H9 (cell line): ENCODE measurements around the gene BTBD7. TPM values are rescaled to one million over a fixed set of nuclear protein-coding genes. Genes with fewer than 3 reads are reported as not detected.
"Not testable (repeated sequence)": the region's sequence is repeated elsewhere in the genome, so short reads cannot be mapped to it uniquely, and the experiment has no call there.

ENCODE experiments used
- DNase-seq: peaks from one replicate; pipeline ENCODE4 v3.0.0-alpha.2; 2017
- H2AFZ ChIP-seq: one replicate; pipeline ENCODE4 v1.6.1; 2013; ENCODE audit warnings: mild to moderate bottlenecking, low read length, control low read depth, moderate library complexity
- H2AK5ac ChIP-seq: 2 replicates; pipeline ENCODE4 v1.6.1; 2013; ENCODE audit warnings: low read length, control low read depth, mixed read lengths; ENCODE audit not compliant: insufficient read length
- H2BK120ac ChIP-seq: one replicate; pipeline ENCODE4 v1.6.1; 2013; ENCODE audit warnings: low read depth, mild to moderate bottlenecking, low read length, control low read depth, inconsistent platforms; ENCODE audit not compliant: poor library complexity, severe bottlenecking
- H2BK12ac ChIP-seq: 2 replicates; pipeline ENCODE4 v1.6.1; 2013; ENCODE audit warnings: low read length, control low read depth, mixed read lengths, low read depth; ENCODE audit not compliant: insufficient read length
- H2BK15ac ChIP-seq: 2 replicates; pipeline ENCODE4 v1.6.1; 2013; ENCODE audit warnings: low read depth, low read length, control low read depth
- H2BK20ac ChIP-seq: one replicate; pipeline ENCODE4 v1.6.1; 2013; ENCODE audit warnings: low read depth, mild to moderate bottlenecking, low read length, control low read depth, inconsistent platforms; ENCODE audit not compliant: poor library complexity, severe bottlenecking
- H2BK5ac ChIP-seq: 2 replicates; pipeline ENCODE4 v1.6.1; 2013; ENCODE audit warnings: low read length, control low read depth, mixed read lengths; ENCODE audit not compliant: insufficient read length
- H3K14ac ChIP-seq: 2 replicates; pipeline ENCODE4 v1.6.1; 2013; ENCODE audit warnings: low read length, control low read depth; ENCODE audit not compliant: insufficient read depth
- H3K18ac ChIP-seq: 2 replicates; pipeline ENCODE4 v1.6.1; 2013; ENCODE audit warnings: low read depth, mild to moderate bottlenecking, mixed read lengths, low read length, control low read depth; ENCODE audit not compliant: insufficient read length
- H3K23ac ChIP-seq: 2 replicates; pipeline ENCODE4 v1.6.1; 2013; ENCODE audit warnings: low read length, control low read depth, mixed read lengths, low read depth; ENCODE audit not compliant: insufficient read length
- H3K23me2 ChIP-seq: 2 replicates; pipeline ENCODE4 v1.6.1; 2013; ENCODE audit warnings: low read depth, mild to moderate bottlenecking, mixed read lengths, low read length, control low read depth; ENCODE audit not compliant: insufficient read length, poor library complexity, severe bottlenecking
- H3K27ac ChIP-seq: 2 replicates; pipeline ENCODE4 v1.5.1; 2013; ENCODE audit warnings: low read length, control low read depth, mixed read lengths, low read depth; ENCODE audit not compliant: insufficient read length
- H3K27me3 ChIP-seq: 2 replicates; pipeline ENCODE4 v1.6.1; 2013; ENCODE audit warnings: low read length, control low read depth, inconsistent platforms; ENCODE audit not compliant: insufficient read depth
- H3K4ac ChIP-seq: 2 replicates; pipeline ENCODE4 v1.6.1; 2013; ENCODE audit warnings: low read depth, mild to moderate bottlenecking, control low read depth, inconsistent platforms, low read length, moderate library complexity
- H3K4me1 ChIP-seq: 2 replicates; pipeline ENCODE4 v1.6.1; 2013; ENCODE audit warnings: low read length, control low read depth, inconsistent platforms; ENCODE audit not compliant: insufficient read depth
- H3K4me2 ChIP-seq: 2 replicates; pipeline ENCODE4 v1.6.1; 2013; ENCODE audit warnings: low read length, control low read depth, mixed read lengths; ENCODE audit not compliant: insufficient read length, insufficient read depth
- H3K56ac ChIP-seq: 2 replicates; pipeline ENCODE4 v1.6.1; 2013; ENCODE audit warnings: low read depth, mild to moderate bottlenecking, mixed read lengths, low read length, control low read depth; ENCODE audit not compliant: insufficient read length
- H3K79me1 ChIP-seq: 2 replicates; pipeline ENCODE4 v1.6.1; 2013; ENCODE audit warnings: low read depth, mild to moderate bottlenecking, moderate library complexity, low read length, control low read depth, inconsistent platforms; ENCODE audit not compliant: insufficient read depth, poor library complexity, severe bottlenecking
- H3K79me2 ChIP-seq: 2 replicates; pipeline ENCODE4 v1.6.1; 2013; ENCODE audit warnings: low read length, control low read depth, inconsistent platforms; ENCODE audit not compliant: insufficient read depth
- H3K9ac ChIP-seq: 2 replicates; pipeline ENCODE4 v1.6.1; 2013; ENCODE audit warnings: low read length, control low read depth, mixed read lengths; ENCODE audit not compliant: insufficient read length; ENCODE audit errors: extremely low read depth
- H3K9me3 ChIP-seq: one replicate; pipeline ENCODE4 v1.6.1; 2013; ENCODE audit warnings: low read depth, low read length, inconsistent platforms; ENCODE audit not compliant: control insufficient read depth
- H3T11ph ChIP-seq: one replicate; pipeline ENCODE4 v1.6.1; 2013; ENCODE audit warnings: mild to moderate bottlenecking, low read length, control low read depth, inconsistent platforms
- H4K20me1 ChIP-seq: one replicate; pipeline ENCODE4 v1.6.1; 2013; ENCODE audit not compliant: control insufficient read depth, insufficient read length, insufficient read depth
- H4K5ac ChIP-seq: 2 replicates; pipeline ENCODE4 v1.6.1; 2013; ENCODE audit warnings: low read depth, mild to moderate bottlenecking, mixed read lengths, low read length, control low read depth; ENCODE audit not compliant: insufficient read length
- H4K8ac ChIP-seq: replicated peaks from 2 replicates; pipeline ENCODE4 v1.6.1; 2013; ENCODE audit warnings: low read length, control low read depth, mixed read lengths, low read depth; ENCODE audit not compliant: insufficient read length
- H4K91ac ChIP-seq: 2 replicates; pipeline ENCODE4 v1.6.1; 2013; ENCODE audit warnings: low read depth, mild to moderate bottlenecking, moderate library complexity, mixed read lengths, low read length, control low read depth; ENCODE audit not compliant: insufficient read length
- H3K27ac Mint-ChIP-seq, 3 experiments: 2 replicates in 2 of 3; 3 replicates in 1 of 3; pipeline ENCODE4 v1.8.0; 2020 to 2021; ENCODE audit warnings: mixed read lengths in 3 of 3, mild to moderate bottlenecking in 1 of 3, moderate library complexity in 1 of 3
- H3K27me3 Mint-ChIP-seq: 2 replicates; pipeline ENCODE4 v1.8.0; 2021; ENCODE audit warnings: low read depth, mild to moderate bottlenecking, moderate library complexity, mixed read lengths
- H3K36me3 Mint-ChIP-seq, 3 experiments: 2 replicates in 2 of 3; 3 replicates in 1 of 3; pipeline ENCODE4 v1.8.0; 2020 to 2021; ENCODE audit warnings: low read depth in 3 of 3, mixed read lengths in 3 of 3; ENCODE audit not compliant: insufficient read depth in 1 of 3
- H3K4me1 Mint-ChIP-seq, 2 experiments: 2 replicates each; pipeline ENCODE4 v1.8.0; 2020; ENCODE audit warnings: mixed read lengths in 2 of 2
- H3K4me3 Mint-ChIP-seq, 2 experiments: 2 replicates in 1 of 2; 3 replicates in 1 of 2; pipeline ENCODE4 v1.8.0; 2020 to 2021; ENCODE audit warnings: mild to moderate bottlenecking in 2 of 2, mixed read lengths in 2 of 2, moderate library complexity in 1 of 2
- H3K9me3 Mint-ChIP-seq, 2 experiments: 2 replicates in 1 of 2; 3 replicates in 1 of 2; pipeline ENCODE4 v1.8.0; 2020; ENCODE audit warnings: mild to moderate bottlenecking in 2 of 2, mixed read lengths in 2 of 2, moderate library complexity in 1 of 2
- CTCF ChIP-seq: fragments of 200-600 bp; sonication (generic); conservative IDR thresholded peaks from 3 replicates; pipeline ENCODE4 v1.8.0; 2021; ENCODE audit warnings: antibody characterized with exemption, mild to moderate bottlenecking
- WGBS: extraction: QIAGEN DNeasy Blood & Tissue Kit; methylation state at CpG from one replicate; pipeline ENCODE4 v1.1.7; 2013; ENCODE audit warnings: missing lambda C conversion rate, low lambda C conversion rate, mixed read lengths; ENCODE audit not compliant: insufficient read length; ENCODE audit errors: extremely low coverage; 5-methylcytosine and 5-hydroxymethylcytosine counted together
- total RNA-seq: library from RNA; stranded (reverse); gene quantifications from 2 replicates; pipeline ENCODE4 v1.2.1, GENCODE V29; 2021

BTBD7 gene
- total RNA-seq, 1 experiment from 2014 or later: 44.1 TPM

GRCh38 chr14:93234798-93235197 is 98.0 kb downstream of the BTBD7 start:
- Histone ChIP-seq H2BK15ac (no peak overlapping the region), H3K23me2 (no peaks in the 10 kb centered on the region), H3T11ph (no peak overlapping the region), H2BK12ac (no peak overlapping the region), H3K14ac (no peak overlapping the region), H3K18ac (no peak overlapping the region), H3K79me2 (no peaks in the 10 kb centered on the region), H3K4me2 (no peak overlapping the region), H3K27ac (no peak overlapping the region), H2BK20ac (no peak overlapping the region), H2AFZ (no peak overlapping the region), H4K20me1 (no peaks in the 10 kb centered on the region), H4K8ac (no peak overlapping the region), H4K91ac (no peak overlapping the region), H3K79me1 (no peaks in the 10 kb centered on the region), H3K9ac (no peak overlapping the region), H3K4ac (no peak overlapping the region), H2BK5ac (no peak overlapping the region), H3K9me3 (no peaks in the 10 kb centered on the region), H3K56ac (no peak overlapping the region), H2AK5ac (no peak overlapping the region), H2BK120ac (no peak overlapping the region), H4K5ac (no peak overlapping the region), H3K4me1 (no peaks in the 10 kb centered on the region), H3K23ac (no peak overlapping the region), H3K27me3 (no peaks in the 10 kb centered on the region)
- H3K4me1 Mint-ChIP-seq: peaks cover 2 to 8% of the 10 kb centered on the region in 2 experiments; a peak in 3 of 4 replicates
- no CpG with 5 or more reads among the region's 10 CpGs for WGBS
- no peaks in the 10 kb centered on the region for H3K27me3 Mint-ChIP-seq
- H3K36me3 Mint-ChIP-seq: peaks cover 0 to under 1% (median 0%) of the 10 kb centered on the region in 3 experiments; a peak in 1 of 7 replicates
- no peak for DNase-seq
- no peak overlapping the region for H3K4me3 Mint-ChIP-seq
- H3K27ac Mint-ChIP-seq: peak overlapping the region in 2 of 3 experiments; percentile 6 to 78; a peak in 3 of 7 replicates
- H3K9me3 Mint-ChIP-seq: no peaks in the 10 kb centered on the region
- TF ChIP-seq CTCF: no peak

- WGBS: no CpG with 5 or more reads among the region's 5 CpGs
- H2BK15ac ChIP-seq, H3K23ac ChIP-seq, H3K4me3 Mint-ChIP-seq, H3K27ac ChIP-seq, H3K4ac ChIP-seq, H3K9me3 ChIP-seq, H4K8ac ChIP-seq, H3K4me2 ChIP-seq, H3K23me2 ChIP-seq, H2AFZ ChIP-seq, H4K5ac ChIP-seq, H3K4me1 ChIP-seq, H3K79me1 ChIP-seq, H3T11ph ChIP-seq, H4K91ac ChIP-seq, H2AK5ac ChIP-seq, H2BK12ac ChIP-seq, H2BK20ac ChIP-seq, H3K4me1 Mint-ChIP-seq, H3K9me3 Mint-ChIP-seq, DNase-seq, H3K56ac ChIP-seq, H2BK120ac ChIP-seq, H4K20me1 ChIP-seq, H3K14ac ChIP-seq, H3K27me3 Mint-ChIP-seq, H3K27me3 ChIP-seq, H3K9ac ChIP-seq, H3K18ac ChIP-seq, H3K79me2 ChIP-seq, H3K27ac Mint-ChIP-seq, H2BK5ac ChIP-seq: not testable (repeated sequence)
- peaks cover 5 to 13% (median 6%) of the 10 kb centered on the region in 3 experiments; a peak in 4 of 7 replicates for H3K36me3 Mint-ChIP-seq
Observed at GRCh38 chr14:93233078-93233477, 99.8 kb downstream of the BTBD7 start.
